PC-9 (cell line): ENCODE measurements around the gene IL1RAP. TPM values are rescaled to one million over a fixed set of nuclear protein-coding genes. Genes with fewer than 3 reads are reported as not detected.

Experiments used
- BruUV-seq: library from RNA; stranded (reverse); fragments of 400-500 nt; replicated peaks from 2 replicates; lab custom pipeline; 2021; lab: Mats Ljungman, UMichigan
- CTCF ChIA-PET: fragments of 300-600 bp; sonication (Branson Sonifier 250); formaldehyde crosslinking; loops from one replicate; lab custom pipeline; 2022; ENCODE audit warnings: antibody characterized with exemption; lab: Charles Lee
- POLR2A ChIA-PET: fragments of 300-600 bp; sonication (Branson Sonifier 250); formaldehyde crosslinking; loops from one replicate; lab custom pipeline; 2022; ENCODE audit warnings: antibody characterized with exemption; ENCODE audit not compliant: unreplicated experiment; lab: Charles Lee
- DNase-seq, 2 experiments: peaks; one replicate each; pipeline versions ENCODE4 v3.0.0 to v3.0.0-alpha.2; 2015 to 2022; ENCODE audit warnings: mixed read lengths in 1 of 2
- H2AFZ ChIP-seq: fragments of 200-600 bp; sonication (generic); 2 replicates; pipeline ENCODE4 v1.8.1; 2017; ENCODE audit warnings: antibody characterized with exemption
- H3F3A ChIP-seq: fragments of 200-600 bp; sonication (generic); 2 replicates; pipeline ENCODE4 v1.8.1; 2017; ENCODE audit warnings: antibody characterized with exemption, mild to moderate bottlenecking, low read depth; ENCODE audit not compliant: insufficient read depth
- H3K27ac ChIP-seq: fragments of 200-600 bp; sonication (generic); 2 replicates; pipeline ENCODE4 v1.6.1; 2016; ENCODE audit warnings: mixed run types
- H3K27me3 ChIP-seq: fragments of 200-600 bp; sonication (generic); 2 replicates; pipeline ENCODE4 v1.6.1; 2016; ENCODE audit warnings: low read depth, mixed run types; ENCODE audit not compliant: insufficient read depth
- H3K36me3 ChIP-seq: fragments of 200-600 bp; sonication (generic); 2 replicates; pipeline ENCODE4 v1.6.1; 2016; ENCODE audit warnings: low read depth, mixed run types
- H3K4me1 ChIP-seq: fragments of 200-600 bp; sonication (generic); replicated peaks from 2 replicates; pipeline ENCODE4 v1.6.1; 2016; ENCODE audit warnings: mixed run types; ENCODE audit not compliant: insufficient read depth
- H3K4me2 ChIP-seq: fragments of 200-600 bp; sonication (generic); 2 replicates; pipeline ENCODE4 v1.6.1; 2017; ENCODE audit warnings: mixed run types
- H3K4me3 ChIP-seq: fragments of 200-600 bp; sonication (generic); 2 replicates; pipeline ENCODE4 v1.6.1; 2016; ENCODE audit warnings: mixed run types
- H3K79me2 ChIP-seq: fragments of 200-600 bp; sonication (generic); 2 replicates; pipeline ENCODE4 v1.6.1; 2017; ENCODE audit warnings: low read depth, mixed run types
- H3K9me2 ChIP-seq: fragments of 200-600 bp; sonication (generic); 2 replicates; pipeline ENCODE4 v1.8.1; 2017; ENCODE audit warnings: mild to moderate bottlenecking; ENCODE audit not compliant: insufficient read depth
- H3K9me3 ChIP-seq: fragments of 200-600 bp; sonication (generic); 2 replicates; pipeline ENCODE4 v1.8.1; 2016; ENCODE audit warnings: low read depth; ENCODE audit not compliant: insufficient read depth
- H4K20me1 ChIP-seq: fragments of 200-600 bp; sonication (generic); 2 replicates; pipeline ENCODE4 v1.8.1; 2017; ENCODE audit not compliant: insufficient read depth
- EZH2 ChIP-seq: fragments of 200-600 bp; sonication (generic); IDR thresholded peaks from 2 replicates; pipeline ENCODE4 v1.8.0; 2017; ENCODE audit warnings: antibody characterized with exemption, low read depth
- intact Hi-C: fragments of 100-400 bp; cut with micrococcal nuclease; formaldehyde crosslinking; loops from one replicate; pipeline ENCODE4 v1.10.0; 2022; ENCODE audit not compliant: unreplicated experiment
- total RNA-seq: library from RNA; stranded (reverse); gene quantifications from 2 replicates; pipeline ENCODE4 v1.2.3, GENCODE V29; 2021
- TF ChIP-seq, protein P1 (sequence below): fragments of 200-600 bp; sonication (generic); conservative IDR thresholded peaks from 2 replicates; pipeline ENCODE4 v1.6.1; 2017; ENCODE audit warnings: mixed run types, antibody characterized with exemption, mild to moderate bottlenecking, moderate library complexity

IL1RAP gene
- total RNA-seq, 1 experiment from 2014 or later = 13.3 TPM

DNA sequence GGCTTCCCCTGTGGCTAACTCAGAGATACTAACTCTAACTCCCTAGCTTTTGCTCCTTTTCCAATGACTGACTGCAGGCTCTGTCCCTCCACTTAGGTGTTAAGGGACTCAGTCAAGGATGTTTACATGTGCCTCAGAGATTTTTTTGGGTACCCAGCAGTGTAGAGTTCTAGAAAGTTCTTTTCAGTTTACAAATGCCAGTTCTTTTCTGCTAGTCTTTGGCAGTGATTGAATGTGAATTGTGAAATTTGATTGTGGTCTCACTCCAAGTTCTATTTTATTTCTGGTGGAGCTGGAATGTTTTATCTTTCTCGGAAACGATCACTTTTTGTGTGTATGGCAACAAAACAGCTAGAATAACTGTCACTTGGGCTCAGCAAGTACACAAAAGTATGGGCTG is 60.6 kb downstream of the IL1RAP start:
- H3K36me3 ChIP-seq = no peaks in the 10 kb centered on the region
- CTCF ChIA-PET = no interaction called here
- H2AFZ ChIP-seq = no peak overlapping the region
- no peaks in the 10 kb centered on the region for H3F3A ChIP-seq
- no peak overlapping the region for H3K4me3 ChIP-seq
- POLR2A ChIA-PET = no interaction called here
- no peaks in the 10 kb centered on the region for H3K9me2 ChIP-seq
- intact Hi-C loops = no loop called here
- no peaks in the 10 kb centered on the region for H3K79me2 ChIP-seq
- no peaks in the 10 kb centered on the region for H3K27me3 ChIP-seq
- peaks cover 6% of the 10 kb centered on the region for H3K9me3 ChIP-seq
- H3K27ac ChIP-seq = no peak overlapping the region
- no peaks in the 10 kb centered on the region for H4K20me1 ChIP-seq
- H3K4me2 ChIP-seq = no peak overlapping the region
- no TSS peak for BruUV-seq
- no peak for DNase-seq
- TF ChIP-seq EZH2 = no peak
- TF ChIP-seq, protein P1, sequence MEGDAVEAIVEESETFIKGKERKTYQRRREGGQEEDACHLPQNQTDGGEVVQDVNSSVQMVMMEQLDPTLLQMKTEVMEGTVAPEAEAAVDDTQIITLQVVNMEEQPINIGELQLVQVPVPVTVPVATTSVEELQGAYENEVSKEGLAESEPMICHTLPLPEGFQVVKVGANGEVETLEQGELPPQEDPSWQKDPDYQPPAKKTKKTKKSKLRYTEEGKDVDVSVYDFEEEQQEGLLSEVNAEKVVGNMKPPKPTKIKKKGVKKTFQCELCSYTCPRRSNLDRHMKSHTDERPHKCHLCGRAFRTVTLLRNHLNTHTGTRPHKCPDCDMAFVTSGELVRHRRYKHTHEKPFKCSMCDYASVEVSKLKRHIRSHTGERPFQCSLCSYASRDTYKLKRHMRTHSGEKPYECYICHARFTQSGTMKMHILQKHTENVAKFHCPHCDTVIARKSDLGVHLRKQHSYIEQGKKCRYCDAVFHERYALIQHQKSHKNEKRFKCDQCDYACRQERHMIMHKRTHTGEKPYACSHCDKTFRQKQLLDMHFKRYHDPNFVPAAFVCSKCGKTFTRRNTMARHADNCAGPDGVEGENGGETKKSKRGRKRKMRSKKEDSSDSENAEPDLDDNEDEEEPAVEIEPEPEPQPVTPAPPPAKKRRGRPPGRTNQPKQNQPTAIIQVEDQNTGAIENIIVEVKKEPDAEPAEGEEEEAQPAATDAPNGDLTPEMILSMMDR = no peak
- H3K4me1 ChIP-seq = no peaks in the 10 kb centered on the region

DNA sequence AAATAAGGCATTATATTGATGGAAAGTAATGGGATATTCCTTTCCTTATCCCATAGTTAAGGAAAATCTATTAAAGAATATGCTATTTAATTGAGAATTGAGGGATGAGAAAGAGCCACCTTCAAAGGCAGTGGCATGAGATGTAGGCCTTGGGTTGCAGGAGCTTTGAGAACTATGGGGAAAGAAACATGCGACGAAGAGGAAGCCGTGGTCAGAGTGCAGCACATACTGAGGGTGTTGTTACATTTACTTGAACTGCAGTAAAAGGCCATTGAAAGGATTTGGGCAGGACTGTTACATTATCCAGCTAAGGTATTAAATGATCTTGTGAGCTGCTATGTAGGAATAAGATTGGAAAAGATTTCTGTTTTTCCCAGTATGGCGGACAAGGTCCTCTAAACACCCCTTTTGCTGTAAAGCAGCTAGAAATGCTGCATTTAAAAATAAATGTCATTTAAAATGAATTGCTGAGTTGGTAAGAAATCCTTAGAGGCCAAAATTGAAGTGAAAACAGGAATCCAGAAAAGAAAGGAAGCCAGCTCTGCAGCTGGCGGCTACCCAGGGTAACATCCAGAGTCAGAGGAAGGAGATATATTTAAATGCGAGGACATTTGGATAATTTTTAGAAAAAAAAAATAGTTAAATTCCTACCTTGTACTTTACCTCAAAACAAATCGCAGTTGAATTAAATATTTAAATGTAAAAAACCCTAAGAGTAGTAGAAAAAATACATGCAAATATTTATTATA is 61.7 kb downstream of the IL1RAP start:
- H4K20me1 ChIP-seq = no peaks in the 10 kb centered on the region
- intact Hi-C loops = no loop called here
- no TSS peak for BruUV-seq
- no peaks in the 10 kb centered on the region for H3K36me3 ChIP-seq
- POLR2A ChIA-PET = no interaction called here
- no peaks in the 10 kb centered on the region for H3K4me1 ChIP-seq
- no peaks in the 10 kb centered on the region for H3K9me2 ChIP-seq
- no peak overlapping the region for H3K27ac ChIP-seq
- H3K9me3 ChIP-seq = peaks cover 6% of the 10 kb centered on the region
- TF ChIP-seq EZH2 = no peak
- TF ChIP-seq, protein P1 = no peak
- no peaks in the 10 kb centered on the region for H3K27me3 ChIP-seq
- DNase-seq = no peak
- H3K79me2 ChIP-seq = no peaks in the 10 kb centered on the region
- H3F3A ChIP-seq = no peaks in the 10 kb centered on the region
- CTCF ChIA-PET = no interaction called here
- H2AFZ ChIP-seq = no peak overlapping the region
- no peak overlapping the region for H3K4me2 ChIP-seq
- H3K4me3 ChIP-seq = no peak overlapping the region

DNA sequence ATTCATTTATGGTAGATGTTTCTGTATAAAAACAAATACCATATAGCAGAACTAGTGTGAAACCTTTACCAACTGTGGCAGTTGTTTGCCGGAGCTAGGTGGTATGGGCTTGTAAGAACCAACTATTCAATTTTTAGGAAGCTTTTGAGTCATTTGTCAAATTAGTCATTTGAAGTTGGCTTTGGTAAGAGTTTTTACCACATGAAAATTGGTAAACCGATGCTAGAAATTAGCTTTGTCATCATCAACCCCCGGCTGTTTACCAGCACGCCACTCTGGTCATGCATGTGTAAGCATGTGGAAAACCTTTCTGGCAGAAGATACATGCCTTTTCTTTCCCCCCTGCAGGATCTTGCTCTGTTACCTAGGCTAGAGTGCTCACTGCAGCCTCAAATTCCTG is 63.3 kb downstream of the IL1RAP start:
- no peaks in the 10 kb centered on the region for H3K79me2 ChIP-seq

More for the DNA sequence above, 63.3 kb downstream of the IL1RAP start:
- intact Hi-C loops = no loop called here
- H3K9me2 ChIP-seq = no peaks in the 10 kb centered on the region
- H3K4me2 ChIP-seq = no peak overlapping the region
- no TSS peak for BruUV-seq
- CTCF ChIA-PET = interaction anchor here (0.7 kb wide), 1 partner anchor 63 kb away, joined by 3 read pairs; no protein-coding TSS in a partner anchor
- H3K27me3 ChIP-seq = no peaks in the 10 kb centered on the region
- DNase-seq = no peak
- H3K9me3 ChIP-seq = no peaks in the 10 kb centered on the region; the same call in none of the 2 replicates
- TF ChIP-seq, protein P1 = no peak
- no peak for TF ChIP-seq EZH2
- H2AFZ ChIP-seq = no peak overlapping the region
- H4K20me1 ChIP-seq = no peaks in the 10 kb centered on the region
- POLR2A ChIA-PET = interaction anchor here (0.6 kb wide), 1 partner anchor 90 kb away, joined by 4 read pairs; no protein-coding TSS in a partner anchor
- no peaks in the 10 kb centered on the region for H3K4me1 ChIP-seq
- H3K4me3 ChIP-seq = no peak overlapping the region
- no peaks in the 10 kb centered on the region for H3K36me3 ChIP-seq
- no peak overlapping the region for H3K27ac ChIP-seq
- no peaks in the 10 kb centered on the region for H3F3A ChIP-seq
